Keratinocyte (primary cell): Measurements from ENCODE around the gene ABCA12. TPM values are rescaled to one million over a fixed set of nuclear protein-coding genes. Genes with fewer than 3 reads are reported as not detected.

Source experiments
- DNase-seq: peaks from one replicate; pipeline ENCODE4 v3.0.0-alpha.2; 2011; ENCODE audit warnings: low read depth, missing footprints, low spot score
- FAIRE-seq: peaks from 2 replicates; lab custom pipeline; 2011; peaks lifted over from hg19 to GRCh38; lab: Jason Lieb, UNC
- H2AFZ ChIP-seq: 2 replicates; pipeline ENCODE4 v1.6.0; 2012; ENCODE audit warnings: low read length, control low read depth, inconsistent platforms; ENCODE audit not compliant: control insufficient read depth
- H3K27ac ChIP-seq: 2 replicates; pipeline ENCODE4 v1.5.1; 2011; ENCODE audit warnings: low read length; ENCODE audit not compliant: control insufficient read depth, insufficient read depth
- H3K27me3 ChIP-seq: 3 replicates; pipeline ENCODE4 v1.6.0; 2011; ENCODE audit warnings: low read length; ENCODE audit not compliant: control insufficient read depth, insufficient read depth; ENCODE audit errors: extremely low read depth
- H3K36me3 ChIP-seq, 2 experiments: 2 replicates in 1 of 2; 3 replicates in 1 of 2; pipeline ENCODE4 v1.5.1; 2011; ENCODE audit warnings: low read length in 2 of 2, mild to moderate bottlenecking in 1 of 2; ENCODE audit not compliant: control insufficient read depth in 2 of 2, insufficient read depth in 2 of 2; ENCODE audit errors: extremely low read depth in 1 of 2
- H3K4me1 ChIP-seq: 3 replicates; pipeline ENCODE4 v1.5.1; 2011; ENCODE audit warnings: low read length; ENCODE audit not compliant: control insufficient read depth, insufficient read depth; ENCODE audit errors: extremely low read depth
- H3K4me2 ChIP-seq: 3 replicates; pipeline ENCODE4 v1.6.0; 2011; ENCODE audit warnings: low read depth, low read length; ENCODE audit not compliant: control insufficient read depth, insufficient read depth; ENCODE audit errors: extremely low read depth
- H3K4me3 ChIP-seq, 3 experiments: fragments of 200-600 bp in 1 of 3; sonication (generic) in 1 of 3; 2 replicates in 2 of 3; 3 replicates in 1 of 3; pipeline ENCODE4 v1.5.1; 2011 to 2016; ENCODE audit warnings: low read length in 3 of 3, mild to moderate bottlenecking in 3 of 3, control low read depth in 2 of 3, inconsistent platforms in 1 of 3, low read depth in 1 of 3, mixed read lengths in 1 of 3, mixed run types in 1 of 3, moderate library complexity in 1 of 3; ENCODE audit not compliant: control insufficient read depth in 2 of 3, insufficient read depth in 2 of 3; ENCODE audit errors: extremely low read depth in 1 of 3
- H3K79me2 ChIP-seq: 2 replicates; pipeline ENCODE4 v1.6.0; 2012; ENCODE audit warnings: low read length; ENCODE audit not compliant: control insufficient read depth, insufficient read depth
- H3K9ac ChIP-seq: 3 replicates; pipeline ENCODE4 v1.6.0; 2011; ENCODE audit warnings: low read length; ENCODE audit not compliant: control insufficient read depth, insufficient read depth; ENCODE audit errors: extremely low read depth
- H3K9me1 ChIP-seq: 3 replicates; pipeline ENCODE4 v1.6.0; 2011; ENCODE audit warnings: low read length; ENCODE audit not compliant: control insufficient read depth, insufficient read depth; ENCODE audit errors: extremely low read depth
- H3K9me3 ChIP-seq: 2 replicates; pipeline ENCODE4 v1.5.1; 2012; ENCODE audit warnings: low read depth, low read length; ENCODE audit not compliant: control insufficient read depth
- H4K20me1 ChIP-seq: 3 replicates; pipeline ENCODE4 v1.6.0; 2011; ENCODE audit warnings: low read length; ENCODE audit not compliant: control insufficient read depth, insufficient read depth; ENCODE audit errors: extremely low read depth
- CTCF ChIP-seq, 3 experiments: IDR thresholded peaks in 1 of 3; conservative IDR thresholded peaks in 1 of 3; optimal IDR thresholded peaks in 1 of 3; 2 replicates in 2 of 3; 3 replicates in 1 of 3; pipeline versions ENCODE3 to v1.5.1; 2011; ENCODE audit warnings: low read length in 3 of 3, mild to moderate bottlenecking in 3 of 3, moderate library complexity in 2 of 3, control low read depth in 1 of 3, inconsistent platforms in 1 of 3; ENCODE audit not compliant: insufficient read depth in 2 of 3; ENCODE audit errors: extremely low read depth in 1 of 3
- EZH2 ChIP-seq: IDR thresholded peaks from one replicate; pipeline ENCODE4 v1.6.1; 2012; ENCODE audit warnings: inconsistent platforms, mild to moderate bottlenecking, low read length, moderate library complexity
- dilution Hi-C: fragments of 300-500 bp; cut with MboI; formaldehyde crosslinking; loops from one replicate; pipeline ENCODE4 v1.7.0; 2020; ENCODE audit warnings: low sequenced_read_pairs; ENCODE audit not compliant: extremely low pct_ligation_motif_present
- polyA plus RNA-seq, 5 experiments: library from polyadenylated mRNA; depleted of rRNA in 3 of 5; stranded (reverse) in 3 of 5; stranded (forward) in 1 of 5; unstranded in 1 of 5; fragments of >200 nt; gene quantifications; 1 replicate in 1 of 5; 2 replicates in 3 of 5; 3 replicates in 1 of 5; pipeline versions ENCODE4 v1.2.1 to v1.2.3, GENCODE V29; 2011 to 2012; ENCODE audit warnings: missing spikeins in 2 of 5, low read depth in 1 of 5, low replicate concordance in 1 of 5

ABCA12 gene
- polyA plus RNA-seq, 1 donor (not counting 4 experiments of a cell fraction or from before 2014, with no cell fraction given) = 10.9 TPM

- dilution Hi-C loops = no loop called here
- H3K27ac ChIP-seq = no peak overlapping the region
Measured at GRCh38 chr2:215080545-215080944, 57.9 kb downstream of the ABCA12 start.

GRCh38 chr2:215071676-215072075 is 66.8 kb downstream of the ABCA12 start:
- Histone ChIP-seq H3K27me3 (no peaks in the 10 kb centered on the region), H3K36me3 (no peaks in the 10 kb centered on the region), H3K4me2 (peak overlapping the region; percentile 38), H3K79me2 (no peaks in the 10 kb centered on the region), H3K9me1 (no peaks in the 10 kb centered on the region), H4K20me1 (no peaks in the 10 kb centered on the region), H3K27ac (peak overlapping the region; percentile 71), H3K9me3 (no peaks in the 10 kb centered on the region), H3K9ac (no peak overlapping the region), H3K4me1 (peaks cover 12% of the 10 kb centered on the region), H2AFZ (no peak overlapping the region), H3K4me3 (no peak overlapping the region)
- dilution Hi-C loops = no loop called here
- peak; percentile 90 for FAIRE-seq
- TF ChIP-seq EZH2 = no peak
- TF ChIP-seq CTCF (optimal IDR thresholded peaks at IDR 0.05 in 1 of 3, IDR thresholded peaks at IDR 0.05 in 1 of 3, conservative IDR thresholded peaks at IDR 0.05 in 1 of 3; ENCODE audit: extremely low read depth in 1 of 3, insufficient read depth in 2 of 3, low read length in 3 of 3) = no peak
- peak; percentile 49 for DNase-seq

More at GRCh38 chr2:215080545-215080944, 57.9 kb downstream of the ABCA12 start:
- H3K36me3 ChIP-seq = no peaks in the 10 kb centered on the region
- no peaks in the 10 kb centered on the region for H3K79me2 ChIP-seq
- no peak for DNase-seq
- no peak overlapping the region for H3K4me3 ChIP-seq
- no peaks in the 10 kb centered on the region for H3K27me3 ChIP-seq
- no peak for FAIRE-seq
- no peaks in the 10 kb centered on the region for H3K9me1 ChIP-seq
- H3K4me2 ChIP-seq = no peak overlapping the region
- H2AFZ ChIP-seq = no peak overlapping the region
- H3K4me1 ChIP-seq = no peaks in the 10 kb centered on the region
- no peaks in the 10 kb centered on the region for H4K20me1 ChIP-seq
- no peak overlapping the region for H3K9ac ChIP-seq
- no peaks in the 10 kb centered on the region for H3K9me3 ChIP-seq
- TF ChIP-seq EZH2 (no peak), CTCF (optimal IDR thresholded peaks at IDR 0.05 in 1 of 3, IDR thresholded peaks at IDR 0.05 in 1 of 3, conservative IDR thresholded peaks at IDR 0.05 in 1 of 3; ENCODE audit: extremely low read depth in 1 of 3, insufficient read depth in 2 of 3, low read length in 3 of 3) (no peak)
